CD8-positive, alpha-beta memory T cell (primary cell): ENCODE results near the gene TTC38. TPM values are rescaled to one million over a fixed set of nuclear protein-coding genes. Genes with fewer than 3 reads are reported as not detected.

Experiments used
- CTCF ChIA-PET: fragments of 350-600 bp; sonication (Branson Sonifier 250); formaldehyde crosslinking; loops from one replicate; lab custom pipeline; 2021; ENCODE audit warnings: antibody characterized with exemption; lab: Charles Lee
- POLR2A ChIA-PET: fragments of 350-600 bp; sonication (Branson Sonifier 250); formaldehyde crosslinking; loops from one replicate; lab custom pipeline; 2021; ENCODE audit warnings: antibody characterized with exemption; lab: Charles Lee
- DNase-seq, 5 donors: peaks; one replicate each; pipeline versions ENCODE4 v3.0.0 to v3.0.0-alpha.2; 2020 to 2022; ENCODE audit warnings: mixed read lengths in 1 of 5
- H3K27ac ChIP-seq: one replicate; pipeline ENCODE4 v1.7.0; 2013; ENCODE audit warnings: low read depth, mild to moderate bottlenecking, low read length, moderate library complexity
- H3K27me3 ChIP-seq: 2 replicates; pipeline ENCODE4 v1.7.0; 2013; ENCODE audit warnings: low read length, mild to moderate bottlenecking; ENCODE audit not compliant: insufficient read depth, poor library complexity, severe bottlenecking
- H3K36me3 ChIP-seq: 2 replicates; pipeline ENCODE4 v1.7.0; 2013; ENCODE audit warnings: mild to moderate bottlenecking, low read length, moderate library complexity; ENCODE audit not compliant: insufficient read depth
- H3K4me1 ChIP-seq: 2 replicates; pipeline ENCODE4 v1.7.0; 2013; ENCODE audit warnings: mild to moderate bottlenecking, low read length, moderate library complexity; ENCODE audit not compliant: insufficient read depth
- H3K4me3 ChIP-seq: 2 replicates; pipeline ENCODE4 v1.7.0; 2013; ENCODE audit warnings: mild to moderate bottlenecking, low read length
- H3K9me3 ChIP-seq: 2 replicates; pipeline ENCODE4 v1.7.0; 2013; ENCODE audit warnings: mild to moderate bottlenecking, low read length
- H3K27ac Mint-ChIP-seq, 8 donors: one replicate each; pipeline ENCODE4 v1.8.0; 2020 to 2021; ENCODE audit warnings: mixed read lengths in 8 of 8, mild to moderate bottlenecking in 6 of 8, inconsistent platforms in 3 of 8, moderate library complexity in 3 of 8
- H3K27me3 Mint-ChIP-seq, 2 donors: one replicate each; pipeline ENCODE4 v1.8.0; 2020 to 2021; ENCODE audit warnings: mixed read lengths in 2 of 2, mild to moderate bottlenecking in 1 of 2, moderate library complexity in 1 of 2
- H3K36me3 Mint-ChIP-seq, 3 donors: one replicate each; pipeline ENCODE4 v1.8.0; 2020 to 2021; ENCODE audit warnings: mixed read lengths in 3 of 3, inconsistent platforms in 1 of 3, mild to moderate bottlenecking in 1 of 3
- H3K4me1 Mint-ChIP-seq, 3 donors: one replicate each; pipeline ENCODE4 v1.8.0; 2020 to 2021; ENCODE audit warnings: mixed read lengths in 3 of 3, inconsistent platforms in 1 of 3, mild to moderate bottlenecking in 1 of 3
- H3K4me3 Mint-ChIP-seq, 7 donors: one replicate each; pipeline ENCODE4 v1.8.0; 2020 to 2021; ENCODE audit warnings: mixed read lengths in 7 of 7, mild to moderate bottlenecking in 6 of 7, moderate library complexity in 4 of 7, inconsistent platforms in 2 of 7
- H3K9me3 Mint-ChIP-seq, 5 donors: one replicate each; pipeline ENCODE4 v1.8.0; 2020 to 2022; ENCODE audit warnings: mixed read lengths in 5 of 5, mild to moderate bottlenecking in 3 of 5, moderate library complexity in 2 of 5, inconsistent platforms in 1 of 5
- polyA plus RNA-seq: library from polyadenylated mRNA; unstranded; fragments of 300-500 nt; fragmentation: Illumina TruSeq; gene quantifications from one replicate; pipeline ENCODE4 v1.2.3, GENCODE V29; 2021
- total RNA-seq, 2 experiments: library from RNA; stranded (reverse); gene quantifications; one replicate each; pipeline ENCODE4 v1.2.3, GENCODE V29; 2021

Gene TTC38
- total and polyA plus RNA-seq, 3 experiments from 2014 or later: 15.6 to 20.0 (median 17.4) TPM

DNA sequence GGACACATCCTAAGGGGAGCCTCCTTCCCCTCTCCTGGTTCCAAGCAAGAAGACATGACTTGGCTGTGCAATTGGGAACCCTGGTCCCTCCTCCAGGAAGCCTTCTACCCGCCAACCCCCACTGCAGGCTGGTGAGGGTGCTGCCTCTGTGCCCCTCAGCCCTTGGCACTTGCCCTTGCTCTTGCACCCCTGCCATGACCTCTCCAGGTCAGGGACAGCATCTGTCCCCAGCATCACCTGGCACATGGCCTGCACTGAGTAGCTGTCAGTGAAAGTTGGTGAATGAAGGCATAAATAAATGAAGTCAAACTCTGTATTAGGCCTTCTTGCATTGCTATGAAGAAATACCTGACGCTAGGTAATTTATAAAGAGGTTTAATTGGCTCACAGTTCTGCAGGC lies 27.0 kb downstream of the TTC38 start:
- H3K4me1 Mint-ChIP-seq: peaks cover 28 to 38% (median 33%) of the 10 kb centered on the region in 3 donors
- peak overlapping the region in 7 of 8 donors; percentile 87 to 97 (median 91) for H3K27ac Mint-ChIP-seq
- CTCF ChIA-PET: interaction anchor here (1.3 to 2.7 kb wide), 2 partner anchors 26 to 172 kb away, joined by 3 to 30 read pairs; no protein-coding TSS in a partner anchor

DNA sequence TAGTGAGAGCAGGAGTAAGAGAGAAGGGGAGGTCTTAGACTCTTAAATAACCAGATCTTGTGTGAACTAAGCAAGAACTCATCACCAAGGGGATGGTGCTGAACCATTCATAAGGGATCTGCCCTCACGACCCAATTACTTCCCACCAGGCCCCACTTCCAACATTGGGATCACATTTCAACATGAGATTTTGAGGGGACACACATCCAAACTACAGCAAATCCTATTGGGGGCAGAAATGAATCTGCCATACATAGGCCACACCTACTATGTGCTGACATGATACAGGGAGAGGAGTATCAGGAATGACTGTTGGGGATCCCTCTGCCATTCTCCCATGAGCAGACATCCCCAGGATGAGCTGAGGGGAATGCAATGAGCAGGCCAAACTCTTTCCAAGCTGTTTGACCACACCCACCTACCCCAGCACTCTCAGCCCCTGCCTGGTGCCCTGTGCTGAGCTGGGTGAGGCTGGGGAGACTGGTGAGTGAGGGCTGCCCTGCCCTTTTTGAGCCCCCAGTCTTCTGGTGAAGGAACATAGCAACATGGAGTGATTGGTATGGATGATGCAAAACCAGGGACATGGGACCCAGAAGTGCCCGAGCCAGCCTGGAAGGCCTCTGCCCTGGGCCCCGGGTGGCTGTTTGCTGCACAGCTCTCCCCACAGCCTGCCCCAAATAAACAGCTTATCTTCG lies 27.6 kb downstream of the TTC38 start:
- Mint-ChIP-seq H3K27me3 (peaks cover 0 to 4% of the 10 kb centered on the region in 2 donors), H3K27ac (peak overlapping the region; percentile 87 to 100 (median 96)), H3K9me3 (peaks cover 0 to 3% (median 2%) of the 10 kb centered on the region in 5 donors), H3K36me3 (peaks cover 0 to 12% (median 2%) of the 10 kb centered on the region in 3 donors), H3K4me1 (peaks cover 23 to 33% (median 29%) of the 10 kb centered on the region in 3 donors), H3K4me3 (peak overlapping the region; percentile 83 to 97 (median 88))
- peak overlapping the region; percentile 85 for H3K4me3 ChIP-seq
- no peaks in the 10 kb centered on the region for H3K27me3 ChIP-seq
- CTCF ChIA-PET: interaction anchor here (0.6 to 2.7 kb wide), 13 partner anchors 12 to 289 kb away, joined by 3 to 30 read pairs (median 4); partner anchors contain the start of gene CDPF1
- POLR2A ChIA-PET: interaction anchor here (1.1 to 2.4 kb wide), 4 partner anchors 14 to 146 kb away, joined by 4 to 12 read pairs (median 6); partner anchors contain the start of genes CDPF1 and PPARA
- no peak for DNase-seq
- H3K4me1 ChIP-seq: peaks cover 20% of the 10 kb centered on the region
- H3K36me3 ChIP-seq: no peaks in the 10 kb centered on the region
- H3K27ac ChIP-seq: peak overlapping the region; percentile 90
- H3K9me3 ChIP-seq: no peaks in the 10 kb centered on the region

More for the DNA sequence above, 27.0 kb downstream of the TTC38 start:
- no peak overlapping the region for H3K27ac ChIP-seq
- no peak for DNase-seq
- H3K36me3 ChIP-seq: no peaks in the 10 kb centered on the region
- H3K4me1 ChIP-seq: peaks cover 20% of the 10 kb centered on the region
- no peak overlapping the region for H3K4me3 ChIP-seq
- H3K27me3 Mint-ChIP-seq: peaks cover 0 to 4% of the 10 kb centered on the region in 2 donors
- peak overlapping the region; percentile 45 to 90 (median 83) for H3K4me3 Mint-ChIP-seq
- H3K9me3 Mint-ChIP-seq: peaks cover 0 to 3% (median 2%) of the 10 kb centered on the region in 5 donors
- POLR2A ChIA-PET: no interaction called here
- no peaks in the 10 kb centered on the region for H3K27me3 ChIP-seq
- H3K36me3 Mint-ChIP-seq: peaks cover 2 to 12% (median 5%) of the 10 kb centered on the region in 3 donors
- no peaks in the 10 kb centered on the region for H3K9me3 ChIP-seq

DNA sequence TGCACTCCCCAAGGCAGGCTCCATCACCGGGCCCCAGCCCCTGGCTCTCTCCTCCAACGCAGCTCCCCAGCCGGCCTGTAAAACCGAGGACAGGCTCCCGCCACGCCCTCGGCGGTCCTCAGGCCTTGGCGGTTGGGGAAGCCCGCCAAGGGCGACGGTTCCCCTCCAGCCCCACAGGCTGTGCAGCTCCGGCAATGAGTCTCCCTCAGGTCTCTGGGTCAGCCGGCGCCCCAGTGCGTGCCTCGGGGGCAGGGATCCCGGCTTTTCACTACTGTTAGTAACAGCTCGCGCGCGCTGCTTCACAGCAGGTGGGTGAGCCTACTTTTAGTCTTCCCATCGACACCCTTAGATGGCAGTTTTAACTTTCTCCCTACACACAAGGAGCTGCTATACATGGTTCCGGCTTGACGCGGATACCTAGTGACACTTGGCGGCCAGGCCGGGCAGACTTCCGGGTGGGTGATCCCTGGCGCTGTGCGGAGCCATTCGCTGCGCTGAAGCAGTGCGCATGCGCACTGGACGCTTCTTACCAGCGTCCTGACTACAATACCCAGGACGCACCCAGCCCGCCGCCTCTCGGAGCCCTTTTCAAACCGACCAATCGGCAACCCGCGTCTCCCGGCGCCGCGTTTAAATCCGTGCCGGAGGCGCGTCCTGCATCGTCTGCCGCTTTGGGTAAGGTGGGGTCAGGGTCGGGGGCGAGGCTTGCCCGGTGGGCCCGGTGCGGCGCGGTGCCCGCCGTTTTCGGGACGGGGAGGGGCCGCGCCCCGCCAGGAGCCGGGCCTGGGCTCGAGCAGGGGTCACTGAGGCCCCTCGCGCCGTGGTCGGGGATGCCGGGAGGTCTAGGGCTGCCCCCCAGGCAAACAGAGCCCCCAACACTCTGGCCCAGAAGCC lies 28.7 kb downstream of the TTC38 start, which contains the start of gene GTSE1:
TSS of gene GTSE1 (plus strand) at position 614 of the 894 bp plus-strand sequence. CDS start 531 bp downstream, outside the sequence.
- H3K4me3 ChIP-seq: peak within 1 kb of the TSS; percentile 85
- Mint-ChIP-seq H3K4me3 (peak within 1 kb of the TSS; percentile 83 to 97 (median 88)), H3K27me3 (peaks cover 0 to 4% of the 10 kb centered on the region in 2 donors), H3K36me3 (peaks cover 0 to 12% (median 2%) of the 10 kb centered on the region in 3 donors), H3K27ac (peak within 1 kb of the TSS; percentile 88 to 100 (median 96)), H3K9me3 (peaks cover 0 to 3% (median 2%) of the 10 kb centered on the region in 5 donors), H3K4me1 (peaks cover 23 to 30% (median 29%) of the 10 kb centered on the region in 3 donors)
- no peaks in the 10 kb centered on the region for H3K27me3 ChIP-seq
- peak within 1 kb of the TSS; percentile 90 for H3K27ac ChIP-seq
- no peaks in the 10 kb centered on the region for H3K36me3 ChIP-seq
- CTCF ChIA-PET: interaction anchor here (0.6 to 2.7 kb wide), 17 partner anchors 10 to 290 kb away, joined by 3 to 30 read pairs (median 3); partner anchors contain the start of gene CDPF1
- H3K9me3 ChIP-seq: no peaks in the 10 kb centered on the region
- peaks cover 20% of the 10 kb centered on the region for H3K4me1 ChIP-seq
- peak; percentile 95 to 99 (median 96) for DNase-seq
- POLR2A ChIA-PET: interaction anchor here (0.6 to 2.4 kb wide), 6 partner anchors 16 to 495 kb away, joined by 3 to 12 read pairs (median 4); partner anchors contain the start of genes CDPF1 and PPARA

DNA sequence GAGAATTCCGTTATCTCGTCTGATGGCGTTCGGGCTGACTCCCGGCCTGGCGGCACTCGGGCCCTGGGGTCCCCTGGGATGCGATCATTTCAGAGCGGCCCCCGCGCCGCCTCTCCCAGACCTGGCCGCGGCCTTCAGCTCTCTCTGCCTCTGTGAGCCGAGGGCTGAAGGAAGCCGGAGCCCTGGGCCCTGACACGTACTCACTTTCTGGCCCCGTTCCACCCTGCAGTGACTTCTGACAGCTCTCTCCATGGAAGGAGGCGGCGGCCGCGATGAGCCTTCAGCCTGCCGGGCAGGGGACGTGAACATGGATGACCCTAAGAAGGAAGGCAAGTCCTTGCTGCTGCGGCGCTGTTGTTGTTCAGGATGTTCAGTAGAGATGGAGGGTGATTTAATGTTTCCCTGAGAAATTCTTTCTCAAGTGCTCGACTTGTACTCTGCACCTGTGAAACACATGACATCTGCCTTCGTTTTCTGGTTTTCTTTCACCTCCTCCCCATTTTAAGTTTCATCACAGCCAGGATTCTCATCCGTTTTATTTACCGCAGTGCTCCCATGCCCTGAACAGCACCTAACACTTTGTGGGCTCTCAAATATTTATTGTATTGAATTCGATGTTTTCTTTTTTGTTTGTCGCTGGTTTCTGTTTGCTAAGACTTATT lies 29.5 kb downstream of the TTC38 start:
- H3K36me3 Mint-ChIP-seq: peaks cover 0 to 9% (median 0%) of the 10 kb centered on the region in 3 donors

DNA sequence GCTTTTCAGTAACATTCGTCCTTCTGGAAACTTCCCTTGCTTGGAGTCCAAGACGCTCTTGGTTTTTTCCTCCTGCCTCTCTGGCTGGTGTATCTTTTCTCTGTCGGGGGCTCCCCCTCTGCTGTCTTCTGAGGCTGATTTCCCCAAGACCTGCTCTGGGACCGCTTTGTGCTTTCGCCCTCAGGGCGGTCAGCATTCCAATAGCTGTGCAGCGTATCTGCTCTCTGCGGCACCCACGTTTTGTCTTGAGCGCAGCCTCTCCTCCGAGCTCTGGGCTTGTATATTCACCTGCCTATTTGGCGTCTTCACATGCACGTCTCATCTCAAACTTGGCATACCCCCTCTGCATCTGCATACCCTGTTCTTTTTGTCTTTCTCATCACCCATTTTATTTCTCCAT lies 31.3 kb downstream of the TTC38 start:
- Mint-ChIP-seq H3K27me3 (peaks cover 0 to 6% of the 10 kb centered on the region in 2 donors), H3K9me3 (no peaks in the 10 kb centered on the region), H3K27ac (peak overlapping the region in 2 of 8 donors; percentile 21 to 29), H3K36me3 (peaks cover 0 to 2% (median 0%) of the 10 kb centered on the region in 3 donors), H3K4me1 (peaks cover 18 to 29% (median 25%) of the 10 kb centered on the region in 3 donors), H3K4me3 (peak overlapping the region in 3 of 7 donors; percentile 8 to 26 (median 15))
- Histone ChIP-seq H3K27ac (no peak overlapping the region), H3K4me3 (no peak overlapping the region), H3K27me3 (no peaks in the 10 kb centered on the region), H3K4me1 (peaks cover 20% of the 10 kb centered on the region), H3K36me3 (no peaks in the 10 kb centered on the region), H3K9me3 (no peaks in the 10 kb centered on the region)
- ChIA-PET CTCF (interaction anchor here (1.1 kb wide), 1 partner anchor 177 kb away, joined by 3 read pairs; no protein-coding TSS in a partner anchor), POLR2A (no interaction called here)
- no peak for DNase-seq

More for the DNA sequence above, 29.5 kb downstream of the TTC38 start:
- peaks cover 0 to 4% of the 10 kb centered on the region in 2 donors for H3K27me3 Mint-ChIP-seq
- no peaks in the 10 kb centered on the region for H3K36me3 ChIP-seq
- peaks cover 20% of the 10 kb centered on the region for H3K4me1 ChIP-seq
- no peaks in the 10 kb centered on the region for H3K27me3 ChIP-seq
- POLR2A ChIA-PET: interaction anchor here (1.9 to 2.4 kb wide), 2 partner anchors 21 to 47 kb away, joined by 6 to 12 read pairs; partner anchors contain the start of gene CDPF1
- peak overlapping the region; percentile 56 for H3K4me3 ChIP-seq
- H3K9me3 Mint-ChIP-seq: peaks cover 0 to 2% (median under 1%) of the 10 kb centered on the region in 5 donors
- H3K27ac Mint-ChIP-seq: peak overlapping the region in 6 of 8 donors; percentile 18 to 88 (median 69)
- H3K27ac ChIP-seq: no peak overlapping the region
- H3K4me3 Mint-ChIP-seq: peak overlapping the region; percentile 79 to 92 (median 84)
- H3K4me1 Mint-ChIP-seq: peaks cover 23 to 30% (median 29%) of the 10 kb centered on the region in 3 donors
- DNase-seq: no peak
- CTCF ChIA-PET: interaction anchor here (1.4 to 2.7 kb wide), 3 partner anchors 10 to 175 kb away, joined by 3 to 30 read pairs (median 12); partner anchors contain the start of gene CDPF1
- H3K9me3 ChIP-seq: no peaks in the 10 kb centered on the region

DNA sequence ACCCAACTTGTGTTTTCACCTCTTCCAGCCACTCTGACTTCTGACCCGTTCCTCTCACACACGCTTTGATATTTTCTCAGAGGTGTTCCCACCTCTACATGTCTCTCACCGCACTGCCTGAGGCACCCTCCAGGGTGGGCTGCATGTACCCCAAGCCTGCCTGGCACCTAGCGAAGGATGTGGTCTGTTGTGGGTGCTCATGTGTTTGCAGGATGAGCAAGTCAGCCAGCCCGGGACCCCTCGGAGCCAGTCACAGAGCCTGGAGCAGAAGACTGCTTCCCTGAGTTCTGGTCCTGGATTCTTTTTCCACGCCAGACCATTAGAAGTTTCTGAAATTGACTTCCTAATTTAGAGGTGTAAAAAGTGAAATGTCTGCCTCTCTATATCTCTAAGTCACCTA lies 32.7 kb downstream of the TTC38 start:
- DNase-seq: no peak
- Histone ChIP-seq H3K27ac (no peak overlapping the region), H3K9me3 (no peaks in the 10 kb centered on the region), H3K27me3 (no peaks in the 10 kb centered on the region), H3K36me3 (no peaks in the 10 kb centered on the region), H3K4me3 (no peak overlapping the region), H3K4me1 (peaks cover 18% of the 10 kb centered on the region)
- Mint-ChIP-seq H3K27me3 (peaks cover 0 to 6% of the 10 kb centered on the region in 2 donors), H3K4me3 (peak overlapping the region in 1 of 7 donors; percentile 6), H3K4me1 (peaks cover 14 to 23% (median 19%) of the 10 kb centered on the region in 3 donors), H3K36me3 (peaks cover 0 to 2% (median 0%) of the 10 kb centered on the region in 3 donors), H3K9me3 (no peaks in the 10 kb centered on the region), H3K27ac (peak overlapping the region in 1 of 8 donors; percentile 68)
- CTCF ChIA-PET: interaction anchor here (0.9 kb wide), 1 partner anchor 294 kb away, joined by 3 read pairs; no protein-coding TSS in a partner anchor
- POLR2A ChIA-PET: no interaction called here
